Measurements from ENCODE around the gene HYAL2. TPM values are rescaled to one million over a fixed set of nuclear protein-coding genes. Genes with fewer than 3 reads are reported as not detected.
A peak's percentile ranks its signal among the peaks of the same experiment; 100 is the strongest.
"Not testable (repeated sequence)": the region's sequence is repeated elsewhere in the genome, so short reads cannot be mapped to it uniquely, and the experiment has no call there.

Gene HYAL2
- total RNA-seq, 5 donors from 2014 or later (not counting 1 experiment from before 2014, with no cell fraction given) = 0.50 to 6.8 (median 3.0) TPM

DNA sequence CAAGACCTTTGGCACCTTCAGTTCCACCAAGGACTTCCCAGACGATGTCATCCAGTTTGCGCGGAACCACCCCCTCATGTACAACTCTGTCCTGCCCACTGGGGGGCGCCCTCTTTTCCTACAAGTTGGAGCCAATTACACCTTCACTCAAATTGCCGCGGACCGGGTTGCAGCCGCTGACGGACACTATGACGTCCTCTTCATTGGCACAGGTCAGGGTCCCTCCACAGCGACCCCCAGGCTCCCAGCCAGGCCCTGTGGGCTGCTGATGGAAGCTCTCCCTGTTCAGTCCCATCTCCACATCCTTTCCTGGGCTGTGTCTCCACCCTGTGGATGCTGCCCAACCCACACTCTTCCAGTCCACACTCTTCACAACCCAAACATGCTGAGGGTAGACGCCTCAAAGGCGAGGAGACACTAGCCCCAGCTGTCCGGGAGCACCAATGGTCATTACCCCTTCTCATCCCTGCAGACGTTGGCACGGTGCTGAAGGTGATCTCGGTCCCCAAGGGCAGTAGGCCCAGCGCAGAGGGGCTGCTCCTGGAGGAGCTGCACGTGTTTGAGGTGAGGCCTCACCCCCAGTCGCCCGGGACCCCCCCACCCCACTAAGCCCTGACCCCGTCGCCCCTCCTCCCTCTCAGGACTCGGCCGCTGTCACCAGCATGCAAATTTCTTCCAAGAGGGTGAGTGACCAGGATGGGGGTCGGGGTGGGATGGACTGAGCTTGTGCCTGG is 48.0 kb downstream of the HYAL2 start:
- peaks cover 22 to 45% of the 10 kb centered on the region in 2 donors for H3K27me3 Mint-ChIP-seq
- peak; percentile 37 to 60 (median 52) for ATAC-seq (replicated peaks in 1 of 4)
- ChIA-PET CTCF (interaction anchor here (0.6 to 1.5 kb wide), 6 partner anchors 9 to 179 kb away, joined by 3 to 8 read pairs (median 4); no protein-coding TSS in a partner anchor), POLR2A (no interaction called here)
- no peaks in the 10 kb centered on the region for H3K9me3 Mint-ChIP-seq
- peak overlapping the region in 2 of 3 donors; percentile 29 to 70 for H3K4me3 Mint-ChIP-seq
- H3K27ac Mint-ChIP-seq = peak overlapping the region in 1 of 2 donors; percentile 19
- Histone ChIP-seq H3K4me1 (ENCODE audit: control insufficient read depth in 1 of 2, extremely low read depth in 1 of 2, insufficient read depth in 2 of 2, low read length in 2 of 2) (peaks cover 3 to 42% of the 10 kb centered on the region in 2 experiments), H3K9me3 (no peaks in the 10 kb centered on the region), H3K27me3 (replicated peaks in 1 of 2; ENCODE audit: control insufficient read depth in 2 of 2, extremely low read depth in 1 of 2, insufficient read depth in 2 of 2, low read length in 1 of 2) (peaks cover 16 to 68% of the 10 kb centered on the region in 2 experiments), H3K27ac (ENCODE audit: low read length) (no peak overlapping the region), H3K36me3 (ENCODE audit: control insufficient read depth in 2 of 2, extremely low read depth in 1 of 2, insufficient read depth in 1 of 2, low read length in 1 of 2) (no peaks in the 10 kb centered on the region), H3K4me3 (ENCODE audit: control insufficient read depth in 1 of 2, extremely low read depth in 1 of 2, low read length in 1 of 2) (no peak overlapping the region)
- peaks cover 23 to 28% (median 24%) of the 10 kb centered on the region in 3 donors for H3K4me1 Mint-ChIP-seq
- 4% methylated on average over 14 of the region's 26 CpGs for WGBS (ENCODE audit: insufficient coverage)
- H3K36me3 Mint-ChIP-seq = no peaks in the 10 kb centered on the region
- peak; percentile 23 to 85 (median 63) for DNase-seq

DNA sequence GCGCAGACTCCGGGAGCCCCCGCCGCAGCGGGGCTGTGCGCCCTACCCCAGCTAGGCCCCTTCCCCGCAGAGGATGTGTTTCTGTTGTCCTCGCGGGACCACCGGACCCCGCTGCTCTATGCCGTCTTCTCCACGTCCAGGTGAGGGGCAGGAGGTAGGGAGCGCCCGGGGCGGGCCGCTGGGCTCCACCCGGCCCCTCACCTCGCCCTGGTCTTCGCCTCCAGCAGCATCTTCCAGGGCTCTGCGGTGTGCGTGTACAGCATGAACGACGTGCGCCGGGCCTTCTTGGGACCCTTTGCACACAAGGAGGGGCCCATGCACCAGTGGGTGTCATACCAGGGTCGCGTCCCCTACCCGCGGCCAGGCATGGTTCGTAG is 48.9 kb downstream of the HYAL2 start:
- Histone ChIP-seq H3K27ac (ENCODE audit: low read length) (no peak overlapping the region), H3K4me1 (ENCODE audit: control insufficient read depth in 1 of 2, extremely low read depth in 1 of 2, insufficient read depth in 2 of 2, low read length in 2 of 2) (peaks cover 3 to 42% of the 10 kb centered on the region in 2 experiments), H3K9me3 (no peaks in the 10 kb centered on the region), H3K27me3 (replicated peaks in 1 of 2; ENCODE audit: control insufficient read depth in 2 of 2, extremely low read depth in 1 of 2, insufficient read depth in 2 of 2, low read length in 1 of 2) (peaks cover 16 to 63% of the 10 kb centered on the region in 2 experiments), H3K36me3 (ENCODE audit: control insufficient read depth in 2 of 2, extremely low read depth in 1 of 2, insufficient read depth in 1 of 2, low read length in 1 of 2) (no peaks in the 10 kb centered on the region), H3K4me3 (ENCODE audit: control insufficient read depth in 1 of 2, extremely low read depth in 1 of 2, low read length in 1 of 2) (no peak overlapping the region)
- Mint-ChIP-seq H3K4me3 (peak overlapping the region in 1 of 3 donors; percentile 70), H3K27ac (no peak overlapping the region), H3K27me3 (peaks cover 22 to 46% of the 10 kb centered on the region in 2 donors), H3K36me3 (no peaks in the 10 kb centered on the region), H3K9me3 (no peaks in the 10 kb centered on the region), H3K4me1 (peaks cover 23 to 28% (median 24%) of the 10 kb centered on the region in 3 donors)
- DNase-seq = no peak
- 38% methylated on average over 26 of the region's 31 CpGs for WGBS (ENCODE audit: insufficient coverage)
- ChIA-PET POLR2A (no interaction called here), CTCF (interaction anchor here in 1 of 2 donors (1.5 kb wide), 1 partner anchor 27 kb away, joined by 3 read pairs; no protein-coding TSS in a partner anchor)
- ATAC-seq (replicated peaks in 1 of 4) = no peak

DNA sequence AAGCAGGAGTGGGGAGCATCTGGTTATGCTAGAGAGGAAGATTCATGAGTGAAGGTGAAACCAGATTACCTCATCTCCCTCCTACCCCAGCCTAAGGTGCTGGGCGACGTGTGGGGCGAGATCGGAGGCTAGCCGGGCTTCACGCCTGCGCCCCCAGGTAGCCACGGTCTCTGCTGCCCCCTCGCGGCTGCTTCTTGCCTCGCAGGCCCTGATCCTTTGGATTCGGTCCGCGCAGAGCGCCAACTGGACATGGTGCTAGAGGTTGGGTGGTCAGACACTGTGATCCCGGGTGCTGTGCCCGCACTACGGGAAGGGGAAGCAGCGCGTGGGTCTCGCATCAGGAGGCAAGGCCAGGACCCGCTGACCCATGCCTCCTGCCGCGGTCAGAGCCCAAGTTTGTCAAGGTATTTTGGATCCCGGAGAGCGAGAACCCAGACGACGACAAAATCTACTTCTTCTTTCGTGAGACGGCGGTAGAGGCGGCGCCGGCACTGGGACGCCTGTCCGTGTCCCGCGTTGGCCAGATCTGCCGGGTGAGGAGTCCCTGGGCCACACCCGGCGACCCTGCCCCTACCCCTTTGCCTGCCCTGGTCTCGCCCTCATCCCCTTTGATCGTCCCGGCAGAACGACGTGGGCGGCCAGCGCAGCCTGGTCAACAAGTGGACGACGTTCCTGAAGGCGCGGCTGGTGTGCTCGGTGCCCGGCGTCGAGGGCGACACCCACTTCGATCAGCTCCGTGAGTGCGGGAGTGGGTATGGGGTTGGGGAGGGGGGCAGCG is 49.4 kb downstream of the HYAL2 start:
- no peaks in the 10 kb centered on the region for H3K9me3 ChIP-seq
- H3K36me3 ChIP-seq (ENCODE audit: control insufficient read depth in 2 of 2, extremely low read depth in 1 of 2, insufficient read depth in 1 of 2, low read length in 1 of 2) = no peaks in the 10 kb centered on the region
- H3K27me3 ChIP-seq (replicated peaks in 1 of 2; ENCODE audit: control insufficient read depth in 2 of 2, extremely low read depth in 1 of 2, insufficient read depth in 2 of 2, low read length in 1 of 2) = peaks cover 12 to 58% of the 10 kb centered on the region in 2 experiments
- ChIA-PET CTCF (interaction anchor here in 1 of 2 donors (1.5 kb wide), 1 partner anchor 27 kb away, joined by 3 read pairs; no protein-coding TSS in a partner anchor), POLR2A (no interaction called here)
- peak overlapping the region in 1 of 2 donors; percentile 15 for H3K4me3 ChIP-seq (ENCODE audit: control insufficient read depth in 1 of 2, extremely low read depth in 1 of 2, low read length in 1 of 2)
- 4% methylated on average over 52 of the region's 61 CpGs for WGBS (ENCODE audit: insufficient coverage)
- peaks cover 23 to 28% (median 24%) of the 10 kb centered on the region in 3 donors for H3K4me1 Mint-ChIP-seq
- H3K4me3 Mint-ChIP-seq = peak overlapping the region; percentile 39 to 76 (median 47)
- H3K27ac ChIP-seq (ENCODE audit: low read length) = no peak overlapping the region
- H3K9me3 Mint-ChIP-seq = no peaks in the 10 kb centered on the region
- no peaks in the 10 kb centered on the region for H3K36me3 Mint-ChIP-seq
- peaks cover 3 to 42% of the 10 kb centered on the region in 2 experiments for H3K4me1 ChIP-seq (ENCODE audit: control insufficient read depth in 1 of 2, extremely low read depth in 1 of 2, insufficient read depth in 2 of 2, low read length in 2 of 2)
- DNase-seq (peak; percentile 44 to 90 (median 78)), ATAC-seq (replicated peaks in 1 of 4) (peak; percentile 77 to 84 (median 82))
- peaks cover 22 to 42% of the 10 kb centered on the region in 2 donors for H3K27me3 Mint-ChIP-seq
- H3K27ac Mint-ChIP-seq = peak overlapping the region in 1 of 2 donors; percentile 39

DNA sequence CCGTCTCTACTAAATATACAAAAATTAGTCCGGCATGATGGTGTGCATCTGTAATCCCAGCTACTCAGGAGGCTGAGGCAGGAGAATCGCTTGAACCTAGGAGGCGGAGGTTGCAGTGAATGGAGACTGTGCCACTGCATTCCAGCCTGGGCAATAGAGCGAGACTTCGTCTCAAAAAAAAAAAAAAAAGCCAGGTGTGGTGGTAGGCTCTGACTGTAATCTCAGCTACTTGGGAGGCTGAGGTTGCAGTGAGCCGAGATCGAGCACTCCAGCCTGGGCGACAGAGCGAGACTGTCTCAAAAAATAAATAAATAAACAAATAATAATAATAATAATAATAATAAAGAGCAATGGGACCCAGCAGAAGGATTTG is 50.0 kb downstream of the HYAL2 start:
- H3K27me3 ChIP-seq (replicated peaks in 1 of 2; ENCODE audit: control insufficient read depth in 2 of 2, extremely low read depth in 1 of 2, insufficient read depth in 2 of 2, low read length in 1 of 2) = peaks cover 11 to 58% of the 10 kb centered on the region in 2 experiments
- no CpG with 5 or more reads among the region's 10 CpGs for WGBS (ENCODE audit: insufficient coverage)
- ATAC-seq (replicated peaks in 1 of 4) = not testable (repeated sequence)

DNA sequence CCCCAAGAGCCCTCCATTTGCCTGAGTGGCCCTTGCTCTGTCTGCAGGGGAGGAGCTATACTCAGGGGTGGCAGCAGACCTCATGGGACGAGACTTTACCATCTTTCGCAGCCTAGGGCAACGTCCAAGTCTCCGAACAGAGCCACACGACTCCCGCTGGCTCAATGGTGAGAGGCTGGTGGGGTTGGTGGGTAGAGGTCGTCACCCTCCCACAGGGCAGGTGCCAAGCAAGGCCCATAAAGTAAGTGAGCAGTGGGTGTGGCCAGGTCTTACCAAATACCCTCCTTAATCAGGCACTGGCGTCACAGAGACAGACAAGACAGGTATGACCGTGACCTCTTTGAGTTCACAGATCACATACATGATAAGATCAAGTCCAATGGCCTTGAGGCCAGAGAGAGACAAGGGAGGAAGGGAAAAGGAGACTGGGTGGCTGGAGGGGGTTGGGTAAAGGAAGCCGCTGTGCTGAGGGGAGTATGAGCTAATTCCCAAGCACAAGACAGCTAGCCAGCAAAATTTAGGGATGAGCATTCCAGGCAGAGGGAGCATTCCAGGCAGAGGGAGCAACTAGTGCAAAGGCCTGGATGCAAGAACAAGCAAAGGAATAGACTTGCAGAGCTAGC is 51.1 kb downstream of the HYAL2 start:
- Mint-ChIP-seq H3K4me3 (no peak overlapping the region), H3K27me3 (peaks cover 25 to 32% of the 10 kb centered on the region in 2 donors), H3K4me1 (peaks cover 23 to 28% (median 24%) of the 10 kb centered on the region in 3 donors), H3K9me3 (no peaks in the 10 kb centered on the region), H3K36me3 (no peaks in the 10 kb centered on the region), H3K27ac (no peak overlapping the region)
- Histone ChIP-seq H3K4me1 (ENCODE audit: control insufficient read depth in 1 of 2, extremely low read depth in 1 of 2, insufficient read depth in 2 of 2, low read length in 2 of 2) (peaks cover 3 to 39% of the 10 kb centered on the region in 2 experiments), H3K27ac (ENCODE audit: low read length) (no peak overlapping the region), H3K4me3 (ENCODE audit: control insufficient read depth in 1 of 2, extremely low read depth in 1 of 2, low read length in 1 of 2) (no peak overlapping the region), H3K9me3 (no peaks in the 10 kb centered on the region), H3K27me3 (replicated peaks in 1 of 2; ENCODE audit: control insufficient read depth in 2 of 2, extremely low read depth in 1 of 2, insufficient read depth in 2 of 2, low read length in 1 of 2) (peaks cover 9 to 58% of the 10 kb centered on the region in 2 experiments), H3K36me3 (ENCODE audit: control insufficient read depth in 2 of 2, extremely low read depth in 1 of 2, insufficient read depth in 1 of 2, low read length in 1 of 2) (no peaks in the 10 kb centered on the region)
- ATAC-seq (replicated peaks in 1 of 4) = no peak
- no peak for DNase-seq
- CTCF ChIA-PET = interaction anchor here in 1 of 2 donors (0.9 to 1.1 kb wide), 2 partner anchors 28 to 77 kb away, joined by 3 to 6 read pairs; partner anchors contain the start of genes HYAL3 and NAA80
- POLR2A ChIA-PET = no interaction called here
- 90% methylated on average over 3 of the region's 10 CpGs for WGBS (ENCODE audit: insufficient coverage)

More for the DNA sequence above, 50.0 kb downstream of the HYAL2 start:
- H3K36me3 Mint-ChIP-seq; H3K9me3 ChIP-seq; POLR2A ChIA-PET; H3K27ac Mint-ChIP-seq; DNase-seq; H3K9me3 Mint-ChIP-seq; H3K4me3 ChIP-seq (ENCODE audit: control insufficient read depth in 1 of 2, extremely low read depth in 1 of 2, low read length in 1 of 2); H3K27ac ChIP-seq (ENCODE audit: low read length); H3K36me3 ChIP-seq (ENCODE audit: control insufficient read depth in 2 of 2, extremely low read depth in 1 of 2, insufficient read depth in 1 of 2, low read length in 1 of 2): not testable (repeated sequence)
- H3K4me1 Mint-ChIP-seq = peaks cover 23 to 28% (median 24%) of the 10 kb centered on the region in 3 donors
- H3K27me3 Mint-ChIP-seq = peaks cover 25 to 37% of the 10 kb centered on the region in 2 donors
- CTCF ChIA-PET = interaction anchor here (0.6 to 0.7 kb wide), 4 partner anchors 14 to 150 kb away, joined by 3 to 5 read pairs (median 4); no protein-coding TSS in a partner anchor
- H3K4me1 ChIP-seq (ENCODE audit: control insufficient read depth in 1 of 2, extremely low read depth in 1 of 2, insufficient read depth in 2 of 2, low read length in 2 of 2) = peaks cover 3 to 42% of the 10 kb centered on the region in 2 experiments
- peak overlapping the region in 1 of 3 donors; percentile 76 for H3K4me3 Mint-ChIP-seq
